22Rv1 (cell line): Measurements from ENCODE around the gene NUDT10.

ENCODE experiments used
- ZFX ChIP-seq: fragments of 450-650 bp; IDR thresholded peaks from 2 replicates; pipeline ENCODE4 v1.6.1; 2017; ENCODE audit warnings: antibody characterized with exemption, borderline replicate concordance
- TF ChIP-seq, protein P1 (sequence below): fragments of 450-650 bp; IDR thresholded peaks from 2 replicates; pipeline ENCODE4 v1.5.1; 2017; ENCODE audit warnings: mild to moderate bottlenecking

- TF ChIP-seq, protein P1, sequence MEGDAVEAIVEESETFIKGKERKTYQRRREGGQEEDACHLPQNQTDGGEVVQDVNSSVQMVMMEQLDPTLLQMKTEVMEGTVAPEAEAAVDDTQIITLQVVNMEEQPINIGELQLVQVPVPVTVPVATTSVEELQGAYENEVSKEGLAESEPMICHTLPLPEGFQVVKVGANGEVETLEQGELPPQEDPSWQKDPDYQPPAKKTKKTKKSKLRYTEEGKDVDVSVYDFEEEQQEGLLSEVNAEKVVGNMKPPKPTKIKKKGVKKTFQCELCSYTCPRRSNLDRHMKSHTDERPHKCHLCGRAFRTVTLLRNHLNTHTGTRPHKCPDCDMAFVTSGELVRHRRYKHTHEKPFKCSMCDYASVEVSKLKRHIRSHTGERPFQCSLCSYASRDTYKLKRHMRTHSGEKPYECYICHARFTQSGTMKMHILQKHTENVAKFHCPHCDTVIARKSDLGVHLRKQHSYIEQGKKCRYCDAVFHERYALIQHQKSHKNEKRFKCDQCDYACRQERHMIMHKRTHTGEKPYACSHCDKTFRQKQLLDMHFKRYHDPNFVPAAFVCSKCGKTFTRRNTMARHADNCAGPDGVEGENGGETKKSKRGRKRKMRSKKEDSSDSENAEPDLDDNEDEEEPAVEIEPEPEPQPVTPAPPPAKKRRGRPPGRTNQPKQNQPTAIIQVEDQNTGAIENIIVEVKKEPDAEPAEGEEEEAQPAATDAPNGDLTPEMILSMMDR = no peak
- no peak for TF ChIP-seq ZFX
These were observed 36.5 kb upstream of the NUDT10 start for GRCh38 chrX:51296138-51296537.
